Esophagus squamous epithelium (tissue), 4 donors: Measurements from ENCODE around the gene FOXD4L1.
"Not testable (repeated sequence)": the region's sequence is repeated elsewhere in the genome, so short reads cannot be mapped to it uniquely, and the experiment has no call there.

Source experiments
- CTCF ChIP-seq, 6 experiments: fragments of 450-650 bp in 4 of 6; fragments of 200-600 bp in 2 of 6; sonication (generic) in 2 of 6; IDR thresholded peaks; one replicate each; pipeline ENCODE4 v1.5.1; 2016 to 2019; ENCODE audit warnings: antibody characterized with exemption in 6 of 6, mild to moderate bottlenecking in 4 of 6, moderate library complexity in 4 of 6
- POLR2A ChIP-seq, 4 donors: fragments of 450-650 bp; IDR thresholded peaks; one replicate each; pipeline ENCODE4 v1.6.1; 2017; ENCODE audit warnings: antibody characterized with exemption in 4 of 4, mild to moderate bottlenecking in 4 of 4, moderate library complexity in 3 of 4

GRCh38 chr2:113528904-113529303 is 30.4 kb downstream of the FOXD4L1 start:
- TF ChIP-seq POLR2A, CTCF (IDR thresholded peaks at IDR 0.05): not testable (repeated sequence)
